ENCODE results near the gene SYNE4.
"Not testable (repeated sequence)": the region's sequence is repeated elsewhere in the genome, so short reads cannot be mapped to it uniquely, and the experiment has no call there.

Gene SYNE4

DNA sequence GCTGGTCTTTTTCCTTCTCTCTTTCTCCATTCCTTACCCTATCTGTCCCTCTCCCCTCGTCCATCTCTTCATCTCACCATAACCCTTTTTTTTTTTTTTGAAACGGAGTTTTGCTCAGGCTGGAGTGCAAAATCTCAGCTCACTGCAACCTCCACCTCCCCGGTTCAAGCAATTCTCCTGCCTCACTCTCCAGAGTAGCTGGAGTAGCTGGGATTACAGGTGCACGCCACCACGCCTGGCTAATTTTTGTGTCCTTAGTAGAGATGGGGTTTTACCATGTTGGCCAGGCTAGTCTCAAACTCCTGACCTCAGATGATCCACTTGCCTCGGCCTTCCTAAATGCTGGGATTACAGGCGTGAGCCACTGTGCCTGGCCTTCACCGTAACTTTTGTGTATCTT lies 51.2 kb downstream of the SYNE4 start:
- DNase-seq (ENCODE audit: low read depth in 4 of 4, low spot score in 1 of 4), result not testable (repeated sequence)

DNA sequence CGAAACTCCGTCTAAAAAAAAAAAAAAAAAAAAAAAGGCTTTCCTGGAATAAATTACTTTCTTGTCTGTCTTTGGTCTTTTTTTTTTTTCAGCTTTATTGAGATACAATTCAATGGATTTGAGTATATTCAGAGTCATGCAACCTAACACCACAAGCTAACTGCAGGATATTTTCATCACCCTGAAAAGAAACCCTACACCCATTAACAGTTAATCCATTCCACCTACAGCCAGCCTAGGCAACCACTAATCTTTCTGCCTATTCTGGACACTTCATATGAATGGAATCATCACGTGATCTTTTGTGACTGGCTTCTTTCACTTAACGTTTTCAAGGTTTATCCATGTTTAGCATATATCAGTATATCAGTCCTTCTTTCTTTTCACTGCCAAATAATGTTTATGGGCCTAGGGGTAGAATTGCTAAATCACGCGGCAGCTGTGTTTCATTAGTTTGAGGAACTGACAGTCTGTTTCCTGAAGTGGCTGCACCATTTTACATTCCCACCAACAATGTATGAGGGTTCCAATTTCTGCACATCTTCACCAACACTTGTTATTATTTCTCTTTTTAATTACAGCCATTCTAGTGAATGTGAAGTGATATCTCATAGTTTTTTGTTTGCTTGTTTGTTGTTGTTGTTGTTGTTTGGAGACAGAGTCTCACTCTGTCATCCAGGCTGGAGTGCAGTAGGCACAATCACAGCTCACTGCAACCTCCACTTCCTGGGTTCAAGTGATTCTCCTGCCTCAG lies 52.6 kb downstream of the SYNE4 start:
- DNase-seq (ENCODE audit: low read depth in 4 of 4, low spot score in 1 of 4), result no peak
